ENCODE results near the gene YJEFN3. TPM values are rescaled to one million over a fixed set of nuclear protein-coding genes. Genes with fewer than 3 reads are reported as not detected.

YJEFN3 gene
- total and polyA plus RNA-seq, 2 donors from 2014 or later = 3.1 to 3.7 TPM

- no peak for FAIRE-seq
- Histone ChIP-seq H3K4me3 (ENCODE audit: low read length in 3 of 3) (no peak overlapping the region), H3K27ac (ENCODE audit: low read depth in 2 of 2, low read length in 2 of 2) (no peak overlapping the region), H3K9me3 (ENCODE audit: control insufficient read depth in 2 of 3, insufficient read depth in 1 of 3, low read length in 3 of 3) (no peaks in the 10 kb centered on the region), H3K4me1 (ENCODE audit: control insufficient read depth in 2 of 3, insufficient read depth in 2 of 3, low read depth in 1 of 3, low read length in 3 of 3) (no peaks in the 10 kb centered on the region), H3K36me3 (ENCODE audit: control insufficient read depth in 2 of 3, insufficient read depth in 3 of 3, low read length in 3 of 3) (peaks cover 0 to 10% (median 9%) of the 10 kb centered on the region in 3 donors), H3K27me3 (ENCODE audit: control insufficient read depth, insufficient read depth, low read length) (no peaks in the 10 kb centered on the region), H3K9ac (ENCODE audit: low read length in 3 of 3) (no peak overlapping the region)
- TF ChIP-seq CTCF (IDR thresholded peaks at IDR 0.05; ENCODE audit: borderline replicate concordance, extremely low read depth, insufficient read depth) = no peak
- peak in 1 of 5 donors; percentile 65 for DNase-seq
- intact Hi-C loops (cut with DNase I) = no loop called here
These were observed 21.4 kb upstream of the YJEFN3 start for GRCh38 chr19:19507354-19507753.

DNA sequence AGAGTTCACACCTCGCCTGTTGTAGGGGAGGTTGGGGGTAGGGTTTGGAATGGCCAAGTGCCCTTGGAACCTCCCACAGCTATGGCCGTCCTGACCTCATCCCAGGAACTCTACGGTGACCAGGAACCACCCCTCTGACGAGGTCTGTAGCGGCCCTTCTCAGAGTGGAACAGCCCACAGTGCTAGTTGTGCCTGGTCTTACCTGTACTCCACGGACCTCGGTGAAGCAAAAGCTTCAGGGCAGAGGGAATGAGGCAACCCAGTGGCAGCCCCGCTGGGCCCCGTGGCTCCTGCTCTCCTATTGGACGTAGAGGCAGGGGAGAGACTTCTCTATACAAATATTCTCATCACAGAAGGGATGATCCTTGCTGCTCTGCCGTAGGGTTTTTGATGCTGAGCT is 20.5 kb upstream of the YJEFN3 start:
- Histone ChIP-seq H3K4me1 (ENCODE audit: control insufficient read depth in 2 of 3, insufficient read depth in 2 of 3, low read depth in 1 of 3, low read length in 3 of 3) (no peaks in the 10 kb centered on the region), H3K27ac (ENCODE audit: low read depth in 2 of 2, low read length in 2 of 2) (no peak overlapping the region), H3K36me3 (ENCODE audit: control insufficient read depth in 2 of 3, insufficient read depth in 3 of 3, low read length in 3 of 3) (peaks cover 0 to 6% (median 6%) of the 10 kb centered on the region in 3 donors), H3K9ac (ENCODE audit: low read length in 3 of 3) (no peak overlapping the region), H3K9me3 (ENCODE audit: control insufficient read depth in 2 of 3, insufficient read depth in 1 of 3, low read length in 3 of 3) (no peaks in the 10 kb centered on the region), H3K27me3 (ENCODE audit: control insufficient read depth, insufficient read depth, low read length) (no peaks in the 10 kb centered on the region), H3K4me3 (ENCODE audit: low read length in 3 of 3) (no peak overlapping the region)
- no peak for FAIRE-seq
- DNase-seq = no peak
- no peak for TF ChIP-seq CTCF (IDR thresholded peaks at IDR 0.05; ENCODE audit: borderline replicate concordance, extremely low read depth, insufficient read depth)
- intact Hi-C loops (cut with DNase I) = no loop called here

- Histone ChIP-seq H3K36me3 (ENCODE audit: control insufficient read depth in 2 of 3, insufficient read depth in 3 of 3, low read length in 3 of 3) (no peaks in the 10 kb centered on the region), H3K9me3 (ENCODE audit: control insufficient read depth in 2 of 3, insufficient read depth in 1 of 3, low read length in 3 of 3) (no peaks in the 10 kb centered on the region), H3K4me3 (ENCODE audit: low read length in 3 of 3) (no peak overlapping the region), H3K4me1 (ENCODE audit: control insufficient read depth in 2 of 3, insufficient read depth in 2 of 3, low read depth in 1 of 3, low read length in 3 of 3) (peaks cover 0 to 4% (median 2%) of the 10 kb centered on the region in 3 donors), H3K27ac (ENCODE audit: low read depth in 2 of 2, low read length in 2 of 2) (no peak overlapping the region), H3K9ac (ENCODE audit: low read length in 3 of 3) (no peak overlapping the region), H3K27me3 (ENCODE audit: control insufficient read depth, insufficient read depth, low read length) (no peaks in the 10 kb centered on the region)
- no peak for TF ChIP-seq CTCF (IDR thresholded peaks at IDR 0.05; ENCODE audit: borderline replicate concordance, extremely low read depth, insufficient read depth)
- intact Hi-C loops (cut with DNase I) = no loop called here
- DNase-seq = no peak
- no peak for FAIRE-seq
These were observed 18.3 kb upstream of the YJEFN3 start for GRCh38 chr19:19510432-19510831.

DNA sequence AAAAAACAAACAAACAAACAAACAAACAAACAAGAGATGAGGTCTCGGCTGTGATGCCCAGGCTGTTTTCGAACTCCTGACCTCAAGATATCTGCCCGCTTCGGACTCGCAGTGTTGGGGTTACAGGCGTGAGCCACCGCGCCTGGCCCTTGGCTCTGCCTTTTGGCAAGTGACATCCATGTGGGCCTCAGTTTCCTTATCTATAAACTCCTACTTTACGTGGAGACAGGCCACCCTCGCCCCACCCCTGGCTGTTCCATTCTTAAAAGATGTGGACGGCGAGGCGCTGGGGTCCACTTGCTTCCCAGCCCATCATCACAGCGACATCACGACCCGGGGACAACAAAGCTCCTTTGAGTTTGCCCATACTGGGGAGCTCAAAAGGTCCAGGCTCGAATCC is 15.0 kb upstream of the YJEFN3 start:
- no peak for TF ChIP-seq CTCF (IDR thresholded peaks at IDR 0.05; ENCODE audit: borderline replicate concordance, extremely low read depth, insufficient read depth)
- FAIRE-seq (no peak), DNase-seq (peak in 1 of 5 donors; percentile 69)
- Histone ChIP-seq H3K4me3 (ENCODE audit: low read length in 3 of 3) (peak overlapping the region in 1 of 3 donors; percentile 35), H3K27ac (ENCODE audit: low read depth in 2 of 2, low read length in 2 of 2) (no peak overlapping the region), H3K4me1 (ENCODE audit: control insufficient read depth in 2 of 3, insufficient read depth in 2 of 3, low read depth in 1 of 3, low read length in 3 of 3) (peaks cover 0 to 9% (median 6%) of the 10 kb centered on the region in 3 donors), H3K27me3 (ENCODE audit: control insufficient read depth, insufficient read depth, low read length) (no peaks in the 10 kb centered on the region), H3K36me3 (ENCODE audit: control insufficient read depth in 2 of 3, insufficient read depth in 3 of 3, low read length in 3 of 3) (no peaks in the 10 kb centered on the region), H3K9me3 (ENCODE audit: control insufficient read depth in 2 of 3, insufficient read depth in 1 of 3, low read length in 3 of 3) (no peaks in the 10 kb centered on the region), H3K9ac (ENCODE audit: low read length in 3 of 3) (no peak overlapping the region)
- intact Hi-C loops (cut with DNase I) = no loop called here
